NT2/D1 (cell line): Measurements from ENCODE around the gene PIKFYVE.

ENCODE experiments used
- DNase-seq: peaks from one replicate; pipeline ENCODE4 v3.0.0-alpha.2; 2011; ENCODE audit warnings: low read depth, low spot score
- H3K27me3 ChIP-seq: 2 replicates; pipeline ENCODE4 v1.6.0; 2011; ENCODE audit warnings: mild to moderate bottlenecking; ENCODE audit not compliant: insufficient read length, insufficient read depth
- H3K36me3 ChIP-seq: 2 replicates; pipeline ENCODE4 v1.6.1; 2011; ENCODE audit warnings: mild to moderate bottlenecking, low read length, mixed read lengths; ENCODE audit not compliant: insufficient read depth, insufficient read length
- H3K4me1 ChIP-seq: 2 replicates; pipeline ENCODE4 v1.5.1; 2011; ENCODE audit not compliant: insufficient read depth, insufficient read length
- H3K4me3 ChIP-seq: 2 replicates; pipeline ENCODE4 v1.5.1; 2011; ENCODE audit warnings: low read depth; ENCODE audit not compliant: insufficient read length
- H3K9ac ChIP-seq: 2 replicates; pipeline ENCODE4 v1.6.0; 2011; ENCODE audit warnings: low read depth; ENCODE audit not compliant: insufficient read length
- H3K9me3 ChIP-seq: 2 replicates; pipeline ENCODE4 v1.5.1; 2011; ENCODE audit warnings: mild to moderate bottlenecking, low read length; ENCODE audit not compliant: insufficient read depth
- SUZ12 ChIP-seq: IDR thresholded peaks from 2 replicates; pipeline ENCODE4 v1.6.1; 2011; ENCODE audit not compliant: insufficient read length, insufficient read depth; ENCODE audit errors: extremely low read depth
- YY1 ChIP-seq: IDR thresholded peaks from 2 replicates; pipeline ENCODE4 v1.6.1; 2011; ENCODE audit not compliant: insufficient read length, insufficient read depth
- ZNF274 ChIP-seq: IDR thresholded peaks from 2 replicates; pipeline ENCODE4 v1.6.1; 2011; ENCODE audit warnings: mild to moderate bottlenecking, low read depth, low read length

The PIKFYVE gene

GRCh38 chr2:208294482-208295024, 28.5 kb downstream of the PIKFYVE start:
- Histone ChIP-seq H3K9me3 (no peaks in the 10 kb centered on the region), H3K9ac (no peak overlapping the region), H3K36me3 (peaks cover 37% of the 10 kb centered on the region), H3K4me3 (no peak overlapping the region), H3K27me3 (no peaks in the 10 kb centered on the region), H3K4me1 (no peaks in the 10 kb centered on the region)
- TF ChIP-seq SUZ12 (no peak), YY1 (no peak), ZNF274 (no peak)
- DNase-seq, result no peak

- no peak for DNase-seq
- no peak for TF ChIP-seq SUZ12
- TF ChIP-seq ZNF274, result no peak
- TF ChIP-seq YY1, result no peak
- Histone ChIP-seq H3K9ac (no peak overlapping the region), H3K9me3 (no peaks in the 10 kb centered on the region), H3K4me1 (no peaks in the 10 kb centered on the region), H3K27me3 (no peaks in the 10 kb centered on the region), H3K36me3 (peaks cover 39% of the 10 kb centered on the region), H3K4me3 (no peak overlapping the region)
These were observed 29.8 kb downstream of the PIKFYVE start for GRCh38 chr2:208295834-208296233.

DNA sequence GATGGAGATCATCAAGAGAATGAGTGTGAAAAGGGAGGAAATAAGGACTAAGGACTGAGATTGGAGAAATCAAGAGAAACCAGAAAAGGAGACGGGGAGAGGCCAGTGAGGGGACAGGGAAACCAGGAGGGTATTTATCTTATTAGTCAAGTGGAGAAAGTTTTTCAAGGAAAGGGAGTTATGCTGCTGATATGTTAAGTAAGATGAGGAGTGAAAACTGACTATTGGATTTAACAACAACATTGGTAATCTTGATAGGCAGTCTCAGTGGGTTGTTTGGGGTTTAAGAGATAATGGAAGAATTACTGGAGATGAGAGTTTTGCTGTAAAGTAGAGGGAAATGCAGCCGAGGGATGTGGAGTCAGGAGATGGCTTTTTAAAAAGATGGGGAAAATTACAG, 30.6 kb downstream of the PIKFYVE start:
- TF ChIP-seq ZNF274 (no peak), SUZ12 (no peak), YY1 (no peak)
- Histone ChIP-seq H3K9ac (no peak overlapping the region), H3K9me3 (no peaks in the 10 kb centered on the region), H3K36me3 (peaks cover 47% of the 10 kb centered on the region), H3K4me1 (no peaks in the 10 kb centered on the region), H3K27me3 (no peaks in the 10 kb centered on the region), H3K4me3 (no peak overlapping the region)
- no peak for DNase-seq

GRCh38 chr2:208297961-208298360, 31.9 kb downstream of the PIKFYVE start:
- Histone ChIP-seq H3K9ac (no peak overlapping the region), H3K4me1 (no peaks in the 10 kb centered on the region), H3K9me3 (no peaks in the 10 kb centered on the region), H3K27me3 (no peaks in the 10 kb centered on the region), H3K36me3 (peaks cover 58% of the 10 kb centered on the region), H3K4me3 (no peak overlapping the region)
- TF ChIP-seq ZNF274, result no peak
- no peak for TF ChIP-seq SUZ12
- TF ChIP-seq YY1, result no peak
- DNase-seq, result no peak

DNA sequence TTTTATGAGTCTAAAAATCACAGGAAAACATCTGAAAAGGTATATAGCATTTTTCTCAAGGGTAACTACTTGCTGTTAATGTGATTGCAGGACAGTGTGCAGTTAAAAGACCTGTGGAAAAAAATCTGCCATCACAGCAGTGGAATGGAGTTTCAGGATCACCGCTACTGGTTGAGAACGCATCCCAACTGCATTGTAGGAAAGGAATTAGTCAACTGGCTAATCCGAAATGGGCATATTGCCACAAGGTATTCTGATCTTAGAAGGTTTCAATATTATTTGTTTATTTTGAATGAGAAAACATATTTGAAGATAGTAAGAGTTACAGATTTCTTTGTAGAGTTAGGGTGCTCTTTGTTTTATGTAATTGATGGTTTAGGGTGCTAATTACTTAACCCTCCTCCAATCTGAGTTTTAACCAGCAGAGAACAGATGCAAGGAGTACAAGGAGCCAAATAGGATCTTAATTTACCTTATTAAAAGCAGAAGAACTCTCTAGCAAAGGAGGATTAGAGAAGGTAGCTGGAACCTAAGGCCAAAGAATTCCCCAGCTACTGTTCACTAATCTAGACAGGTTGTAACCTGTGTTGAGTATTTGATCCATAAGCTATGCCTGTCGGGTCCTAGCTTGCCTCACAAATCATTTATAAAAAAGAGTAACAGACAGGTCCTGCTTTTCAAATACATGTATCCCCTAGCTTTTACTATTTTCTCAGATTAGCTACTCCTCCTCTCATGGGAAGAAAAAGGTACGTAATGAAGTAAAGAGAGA, 35.0 kb downstream of the PIKFYVE start:
- no peaks in the 10 kb centered on the region for H3K27me3 ChIP-seq
- H3K4me3 ChIP-seq, result no peak overlapping the region
- H3K4me1 ChIP-seq, result no peaks in the 10 kb centered on the region
- no peak for TF ChIP-seq YY1
- TF ChIP-seq ZNF274, result no peak
- TF ChIP-seq SUZ12, result no peak
- H3K36me3 ChIP-seq, result peaks cover 77% of the 10 kb centered on the region
- H3K9ac ChIP-seq, result no peak overlapping the region
- DNase-seq, result no peak
- no peaks in the 10 kb centered on the region for H3K9me3 ChIP-seq

- H3K36me3 ChIP-seq, result peaks cover 65% of the 10 kb centered on the region
- TF ChIP-seq YY1 (no peak), ZNF274 (no peak), SUZ12 (no peak)
These were observed 38.1 kb downstream of the PIKFYVE start for GRCh38 chr2:208304157-208304556.

DNA sequence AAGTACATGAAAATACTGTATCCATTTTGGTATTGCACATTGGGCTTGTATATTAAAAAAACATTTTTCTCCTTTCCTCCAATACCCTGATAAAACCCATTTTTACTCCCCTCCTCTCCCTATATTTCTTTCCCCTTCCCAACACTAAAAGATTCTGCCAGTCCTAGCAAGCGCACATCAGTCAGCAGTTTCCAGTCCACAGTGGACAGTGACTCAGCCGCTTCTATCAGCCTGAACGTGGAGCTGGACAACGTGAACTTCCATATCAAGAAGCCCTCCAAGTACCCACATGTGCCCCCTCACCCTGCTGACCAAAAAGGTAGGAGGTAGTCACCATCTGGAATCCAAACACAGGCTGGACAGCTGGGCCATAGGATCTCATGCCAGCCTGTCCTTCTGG, 38.6 kb downstream of the PIKFYVE start:
- no peak overlapping the region for H3K4me3 ChIP-seq
- H3K9me3 ChIP-seq, result no peaks in the 10 kb centered on the region
- H3K4me1 ChIP-seq, result no peaks in the 10 kb centered on the region
- H3K9ac ChIP-seq, result no peak overlapping the region
- no peak for TF ChIP-seq YY1
- H3K36me3 ChIP-seq, result peaks cover 63% of the 10 kb centered on the region
- DNase-seq, result no peak
- no peaks in the 10 kb centered on the region for H3K27me3 ChIP-seq

More at GRCh38 chr2:208304157-208304556, 38.1 kb downstream of the PIKFYVE start:
- H3K9me3 ChIP-seq, result no peaks in the 10 kb centered on the region
- H3K27me3 ChIP-seq, result no peaks in the 10 kb centered on the region
- DNase-seq, result no peak
- no peak overlapping the region for H3K4me3 ChIP-seq
- H3K4me1 ChIP-seq, result no peaks in the 10 kb centered on the region
- no peak overlapping the region for H3K9ac ChIP-seq
